Liver (tissue), 3 donors: ENCODE measurements around the gene HCFC1R1.

Experiments
- GABPA ChIP-seq, 2 donors: IDR thresholded peaks in 1 of 2; conservative IDR thresholded peaks in 1 of 2; 2 replicates each; pipeline ENCODE4 v1.6.1; 2016; ENCODE audit warnings: antibody characterized with exemption in 2 of 2, mild to moderate bottlenecking in 1 of 2, moderate library complexity in 1 of 2
- NR2F2 ChIP-seq: IDR thresholded peaks from 2 replicates; pipeline ENCODE4 v1.6.1; 2016; ENCODE audit warnings: antibody characterized with exemption
- TAF1 ChIP-seq: conservative IDR thresholded peaks from 2 replicates; pipeline ENCODE4 v1.6.1; 2016; ENCODE audit warnings: antibody characterized with exemption, mild to moderate bottlenecking
- TF ChIP-seq, protein P1 (sequence below): fragments of 150-350 bp; IDR thresholded peaks from 2 replicates; pipeline ENCODE4 v1.5.1; 2017; ENCODE audit warnings: improper control_type of control experiment, low read depth, low read length; ENCODE audit not compliant: missing input control
- TF ChIP-seq, protein P2 (sequence below): IDR thresholded peaks from 2 replicates; pipeline ENCODE4 v1.6.1; 2016; ENCODE audit warnings: antibody characterized with exemption
- TF ChIP-seq, protein P3 (sequence below): IDR thresholded peaks from 2 replicates; pipeline ENCODE4 v1.6.1; 2016; ENCODE audit warnings: antibody characterized with exemption
- donor health status: healthy.
- donor health status: healthy.

DNA sequence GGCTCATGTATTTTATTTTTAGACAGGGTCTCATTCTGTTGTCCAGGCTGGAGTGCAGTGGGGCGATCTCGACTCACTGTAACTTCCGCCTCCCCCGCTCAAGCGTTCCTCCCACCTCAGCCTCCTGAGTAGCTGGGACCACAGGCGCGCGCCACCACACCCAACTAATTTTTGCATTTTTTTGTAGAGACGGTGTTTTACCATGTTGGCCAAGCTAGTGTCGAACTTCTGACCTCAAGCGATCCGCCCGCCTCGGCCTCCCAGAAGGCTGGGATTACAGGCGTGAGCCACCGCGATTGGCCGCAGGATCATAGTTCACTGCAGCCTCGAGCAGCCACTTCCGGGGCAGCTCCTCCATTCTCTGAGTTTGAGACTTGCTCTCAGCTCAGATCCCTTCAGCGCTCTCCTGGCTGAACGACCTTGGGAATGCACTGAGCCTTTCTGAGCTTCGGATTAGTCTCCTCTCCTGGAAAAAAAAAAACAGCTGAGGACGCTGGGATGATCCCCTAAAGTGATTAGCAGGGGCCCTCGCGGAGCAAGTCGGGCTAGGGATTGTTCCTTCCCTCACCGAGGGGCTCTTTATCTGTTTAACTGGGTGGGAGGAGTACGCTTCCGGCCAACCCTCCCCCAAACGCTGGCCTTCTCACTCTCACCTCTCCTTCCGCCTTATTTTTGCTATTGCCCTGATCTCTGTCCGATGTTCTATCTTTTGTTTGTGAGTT is 42.4 kb downstream of the HCFC1R1 start:
- TF ChIP-seq GABPA (IDR thresholded peaks at IDR 0.05 in 1 of 2, conservative IDR thresholded peaks at IDR 0.05 in 1 of 2) = no peak
- TF ChIP-seq, protein P1, sequence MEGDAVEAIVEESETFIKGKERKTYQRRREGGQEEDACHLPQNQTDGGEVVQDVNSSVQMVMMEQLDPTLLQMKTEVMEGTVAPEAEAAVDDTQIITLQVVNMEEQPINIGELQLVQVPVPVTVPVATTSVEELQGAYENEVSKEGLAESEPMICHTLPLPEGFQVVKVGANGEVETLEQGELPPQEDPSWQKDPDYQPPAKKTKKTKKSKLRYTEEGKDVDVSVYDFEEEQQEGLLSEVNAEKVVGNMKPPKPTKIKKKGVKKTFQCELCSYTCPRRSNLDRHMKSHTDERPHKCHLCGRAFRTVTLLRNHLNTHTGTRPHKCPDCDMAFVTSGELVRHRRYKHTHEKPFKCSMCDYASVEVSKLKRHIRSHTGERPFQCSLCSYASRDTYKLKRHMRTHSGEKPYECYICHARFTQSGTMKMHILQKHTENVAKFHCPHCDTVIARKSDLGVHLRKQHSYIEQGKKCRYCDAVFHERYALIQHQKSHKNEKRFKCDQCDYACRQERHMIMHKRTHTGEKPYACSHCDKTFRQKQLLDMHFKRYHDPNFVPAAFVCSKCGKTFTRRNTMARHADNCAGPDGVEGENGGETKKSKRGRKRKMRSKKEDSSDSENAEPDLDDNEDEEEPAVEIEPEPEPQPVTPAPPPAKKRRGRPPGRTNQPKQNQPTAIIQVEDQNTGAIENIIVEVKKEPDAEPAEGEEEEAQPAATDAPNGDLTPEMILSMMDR = no peak
- TF ChIP-seq NR2F2 = no peak
- TF ChIP-seq, protein P2, sequence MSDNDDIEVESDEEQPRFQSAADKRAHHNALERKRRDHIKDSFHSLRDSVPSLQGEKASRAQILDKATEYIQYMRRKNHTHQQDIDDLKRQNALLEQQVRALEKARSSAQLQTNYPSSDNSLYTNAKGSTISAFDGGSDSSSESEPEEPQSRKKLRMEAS = no peak
- TF ChIP-seq, protein P3, sequence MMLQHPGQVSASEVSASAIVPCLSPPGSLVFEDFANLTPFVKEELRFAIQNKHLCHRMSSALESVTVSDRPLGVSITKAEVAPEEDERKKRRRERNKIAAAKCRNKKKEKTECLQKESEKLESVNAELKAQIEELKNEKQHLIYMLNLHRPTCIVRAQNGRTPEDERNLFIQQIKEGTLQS = no peak
- TF ChIP-seq TAF1 = no peak
